ENCODE data around the gene CHD6.
A peak's percentile ranks its signal among the peaks of the same experiment; 100 is the strongest.

CHD6 gene

GRCh38 chr20:41462372-41463161 lies 155.6 kb downstream of the CHD6 start:
- CTCF ChIA-PET: interaction anchor here (0.6 kb wide), 1 partner anchor 94 kb away, joined by 3 read pairs; no protein-coding TSS in a partner anchor
- DNase-seq (ENCODE audit: low read depth, low spot score): no peak
- no peak for TF ChIP-seq CTCF (IDR thresholded peaks at IDR 0.05; ENCODE audit: insufficient read depth, low read length, missing control alignments)
- POLR2A ChIA-PET: no interaction called here
- no peak overlapping the region for H3K4me3 ChIP-seq (ENCODE audit: low read depth, low read length)

DNA sequence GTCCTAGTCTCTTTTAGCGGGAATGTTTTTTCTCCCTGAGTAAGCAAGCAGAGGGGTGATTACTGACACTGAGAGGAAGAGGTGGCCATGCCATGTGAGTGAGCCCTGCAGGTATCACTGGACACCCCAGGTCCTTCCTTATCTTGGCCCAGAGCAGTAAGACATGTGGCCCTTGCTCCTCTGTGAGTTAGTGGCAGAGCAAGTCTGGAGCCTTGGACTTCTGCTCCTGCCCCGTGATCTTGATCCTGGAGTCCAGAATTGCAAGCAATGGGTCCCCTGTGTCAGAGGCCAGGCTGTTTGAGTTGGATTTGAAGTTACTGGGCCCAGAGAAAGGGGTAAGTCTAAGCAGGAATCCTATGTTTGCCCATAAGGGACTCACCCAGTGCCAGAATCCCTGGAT lies 159.4 kb downstream of the CHD6 start:
- TF ChIP-seq CTCF (IDR thresholded peaks at IDR 0.05; ENCODE audit: insufficient read depth, low read length, missing control alignments): no peak

DNA sequence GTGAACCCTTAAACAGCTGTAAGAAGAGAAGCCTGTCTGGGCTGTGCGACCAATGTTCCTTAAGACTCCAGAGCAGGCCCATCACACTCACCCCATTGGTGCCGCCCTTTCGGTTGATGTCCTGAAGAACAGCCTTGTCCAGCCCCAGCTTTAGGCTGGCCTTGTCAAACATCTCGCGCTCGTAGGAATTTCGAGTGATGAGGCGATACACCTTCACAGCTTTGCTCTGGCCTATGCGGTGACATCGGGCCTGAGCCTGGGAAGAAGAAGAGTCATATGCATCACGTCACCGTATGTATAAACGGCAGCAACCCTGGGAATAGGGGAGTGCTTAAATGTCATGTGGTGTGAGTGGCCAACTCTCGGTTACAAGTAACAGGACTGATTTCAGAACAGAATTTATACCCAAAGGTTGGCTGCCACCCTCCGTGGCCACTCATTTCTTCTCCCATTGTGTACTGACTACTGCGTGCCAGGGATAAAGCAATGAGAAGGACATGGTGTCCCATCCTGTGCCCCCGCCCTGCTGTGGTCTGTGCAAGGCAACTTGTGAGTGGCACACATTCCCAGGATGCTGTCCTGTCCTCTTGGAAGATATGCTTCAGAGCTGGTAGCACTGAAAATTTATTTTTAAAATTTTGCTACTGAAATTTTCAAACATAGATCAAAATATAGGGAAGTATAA lies 160.9 kb downstream of the CHD6 start:
- no peak for TF ChIP-seq CTCF (IDR thresholded peaks at IDR 0.05; ENCODE audit: insufficient read depth, low read length, missing control alignments)
- no peak for DNase-seq (ENCODE audit: low read depth, low spot score)
- H3K4me3 ChIP-seq (ENCODE audit: low read depth, low read length): no peak overlapping the region
- CTCF ChIA-PET: interaction anchor here (0.6 kb wide), 1 partner anchor 19 kb away, joined by 3 read pairs; no protein-coding TSS in a partner anchor
- POLR2A ChIA-PET: no interaction called here

More for the DNA sequence above, 159.4 kb downstream of the CHD6 start:
- DNase-seq (ENCODE audit: low read depth, low spot score): no peak
- H3K4me3 ChIP-seq (ENCODE audit: low read depth, low read length): no peak overlapping the region
- ChIA-PET CTCF (no interaction called here), POLR2A (no interaction called here)

DNA sequence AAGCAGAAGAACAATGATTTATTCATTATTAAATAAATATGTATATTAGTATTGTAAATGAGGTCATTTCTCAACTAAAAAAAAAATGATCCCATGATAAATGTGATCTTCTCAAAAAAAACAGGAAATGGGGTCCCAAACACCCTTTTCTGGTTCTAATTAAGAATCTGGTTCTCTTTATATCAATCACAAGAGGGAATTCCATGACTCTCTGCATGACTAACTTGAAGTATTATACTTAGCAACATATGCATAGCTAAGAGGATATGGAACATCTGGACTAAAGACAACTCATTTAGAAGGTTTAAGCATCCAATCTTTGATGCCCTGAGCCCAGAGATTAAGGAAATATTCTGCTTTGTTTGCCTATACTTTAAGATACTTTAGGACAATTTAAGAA lies 161.8 kb downstream of the CHD6 start:
- CTCF ChIA-PET: interaction anchor here (0.6 to 1.8 kb wide), 7 partner anchors 8 to 242 kb away, joined by 3 to 7 read pairs (median 4); partner anchors contain the start of gene CHD6
- no peak overlapping the region for H3K4me3 ChIP-seq (ENCODE audit: low read depth, low read length)
- no peak for TF ChIP-seq CTCF (IDR thresholded peaks at IDR 0.05; ENCODE audit: insufficient read depth, low read length, missing control alignments)
- DNase-seq (ENCODE audit: low read depth, low spot score): peak; percentile 12
- POLR2A ChIA-PET: no interaction called here

DNA sequence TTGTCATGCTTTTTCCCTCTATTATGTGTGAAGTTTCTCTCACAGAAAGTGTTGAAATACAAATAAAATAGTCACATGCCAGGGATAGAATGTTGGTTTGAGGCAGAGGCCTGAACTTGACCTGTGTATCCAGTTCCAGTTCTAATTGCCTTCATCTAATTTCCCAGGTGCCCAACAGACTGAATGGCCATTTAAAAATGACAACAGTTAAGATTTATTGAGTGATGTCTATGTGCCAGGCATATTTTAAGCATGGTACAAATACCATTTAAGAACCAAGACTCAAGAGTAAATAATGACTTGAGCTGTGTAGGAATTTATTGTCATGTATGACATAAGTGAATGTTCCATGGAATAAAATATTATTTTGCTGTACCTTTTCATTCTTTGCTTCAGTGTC lies 163.9 kb downstream of the CHD6 start:
- no peak for DNase-seq (ENCODE audit: low read depth, low spot score)
- no peak overlapping the region for H3K4me3 ChIP-seq (ENCODE audit: low read depth, low read length)
- POLR2A ChIA-PET: no interaction called here
- no peak for TF ChIP-seq CTCF (IDR thresholded peaks at IDR 0.05; ENCODE audit: insufficient read depth, low read length, missing control alignments)
- CTCF ChIA-PET: interaction anchor here (0.9 to 1.5 kb wide), 3 partner anchors 12 to 38 kb away, joined by 3 to 4 read pairs (median 3); no protein-coding TSS in a partner anchor
